Liver (tissue), 9 donors: Measurements from ENCODE around the gene SNX18. TPM values are rescaled to one million over a fixed set of nuclear protein-coding genes. Genes with fewer than 3 reads are reported as not detected.

ENCODE experiments used
- DNase-seq: peaks from one replicate; pipeline ENCODE4 v3.0.0-alpha.2; 2017; ENCODE audit warnings: low spot score
- H3K27ac ChIP-seq, 2 donors: one replicate each; pipeline ENCODE4 v1.7.0; 2013; ENCODE audit warnings: inconsistent platforms in 2 of 2, low read length in 2 of 2, control low read depth in 1 of 2, low read depth in 1 of 2, mild to moderate bottlenecking in 1 of 2
- H3K27me3 ChIP-seq, 4 donors: one replicate each; pipeline versions ENCODE4 v1.6.1 to v1.7.0; 2013; ENCODE audit warnings: low read length in 3 of 4, inconsistent platforms in 1 of 4, mild to moderate bottlenecking in 1 of 4, moderate library complexity in 1 of 4; ENCODE audit not compliant: control insufficient read depth in 4 of 4, insufficient read depth in 4 of 4
- H3K36me3 ChIP-seq, 4 donors: one replicate each; pipeline versions ENCODE4 v1.6.1 to v1.7.0; 2013; ENCODE audit warnings: low read length in 3 of 4, mild to moderate bottlenecking in 3 of 4, low read depth in 1 of 4, moderate library complexity in 1 of 4; ENCODE audit not compliant: control insufficient read depth in 4 of 4, insufficient read depth in 3 of 4
- H3K4me1 ChIP-seq, 4 donors: one replicate each; pipeline versions ENCODE4 v1.6.1 to v1.7.0; 2013; ENCODE audit warnings: low read length in 3 of 4, mild to moderate bottlenecking in 3 of 4, moderate library complexity in 1 of 4; ENCODE audit not compliant: control insufficient read depth in 4 of 4, insufficient read depth in 4 of 4
- H3K4me3 ChIP-seq, 3 donors: one replicate each; pipeline versions ENCODE4 v1.6.1 to v1.7.0; 2013; ENCODE audit warnings: low read length in 3 of 3, control low read depth in 1 of 3, low read depth in 1 of 3, mild to moderate bottlenecking in 1 of 3
- H3K9ac ChIP-seq, 2 donors: one replicate each; pipeline ENCODE4 v1.7.0; 2013; ENCODE audit warnings: low read length in 2 of 2, mild to moderate bottlenecking in 2 of 2, moderate library complexity in 2 of 2, control low read depth in 1 of 2, low read depth in 1 of 2
- H3K9me3 ChIP-seq, 4 donors: one replicate each; pipeline versions ENCODE4 v1.6.1 to v1.7.0; 2013; ENCODE audit warnings: low read length in 3 of 4; ENCODE audit not compliant: control insufficient read depth in 4 of 4
- EGR1 ChIP-seq, 2 donors: IDR thresholded peaks; 2 replicates each; pipeline ENCODE4 v1.6.1; 2016 to 2018; ENCODE audit warnings: antibody characterized with exemption in 2 of 2, low read depth in 2 of 2
- FOXA1 ChIP-seq: IDR thresholded peaks from 2 replicates; pipeline ENCODE4 v1.6.1; 2016; ENCODE audit warnings: antibody characterized with exemption
- FOXA2 ChIP-seq: IDR thresholded peaks from 2 replicates; pipeline ENCODE4 v1.6.1; 2016; ENCODE audit warnings: antibody characterized with exemption
- GABPA ChIP-seq, 2 donors: IDR thresholded peaks in 1 of 2; conservative IDR thresholded peaks in 1 of 2; 2 replicates each; pipeline ENCODE4 v1.6.1; 2016; ENCODE audit warnings: antibody characterized with exemption in 2 of 2, mild to moderate bottlenecking in 1 of 2, moderate library complexity in 1 of 2
- HNF4A ChIP-seq, 2 donors: conservative IDR thresholded peaks; 2 replicates each; pipeline ENCODE4 v1.6.1; 2016; ENCODE audit warnings: antibody characterized with exemption in 2 of 2, mild to moderate bottlenecking in 2 of 2
- HNF4G ChIP-seq: IDR thresholded peaks from 2 replicates; pipeline ENCODE4 v1.6.1; 2016; ENCODE audit warnings: antibody characterized with exemption
- JUND ChIP-seq, 2 donors: IDR thresholded peaks; 2 replicates each; pipeline ENCODE4 v1.6.1; 2016; ENCODE audit warnings: antibody characterized with exemption in 2 of 2
- NR2F2 ChIP-seq: IDR thresholded peaks from 2 replicates; pipeline ENCODE4 v1.6.1; 2016; ENCODE audit warnings: antibody characterized with exemption
- RAD21 ChIP-seq, 2 donors: IDR thresholded peaks; 2 replicates each; pipeline ENCODE4 v1.6.1; 2016; ENCODE audit warnings: antibody characterized with exemption in 2 of 2, mild to moderate bottlenecking in 2 of 2
- RXRA ChIP-seq, 2 donors: IDR thresholded peaks; 2 replicates each; pipeline ENCODE4 v1.6.1; 2017 to 2018; ENCODE audit warnings: antibody characterized with exemption in 2 of 2, mild to moderate bottlenecking in 1 of 2
- SP1 ChIP-seq: IDR thresholded peaks from 2 replicates; pipeline ENCODE4 v1.6.1; 2018; ENCODE audit warnings: antibody characterized with exemption, mild to moderate bottlenecking
- TAF1 ChIP-seq: conservative IDR thresholded peaks from 2 replicates; pipeline ENCODE4 v1.6.1; 2016; ENCODE audit warnings: antibody characterized with exemption, mild to moderate bottlenecking
- YY1 ChIP-seq: IDR thresholded peaks from 2 replicates; pipeline ENCODE4 v1.6.1; 2016; ENCODE audit warnings: antibody characterized with exemption, mild to moderate bottlenecking
- ZBTB33 ChIP-seq: IDR thresholded peaks from 2 replicates; pipeline ENCODE4 v1.6.1; 2016; ENCODE audit warnings: antibody characterized with exemption
- WGBS: extraction: QIAGEN DNeasy Blood & Tissue Kit; methylation state at CpG from one replicate; pipeline ENCODE4 v1.1.7; 2013; 5-methylcytosine and 5-hydroxymethylcytosine counted together
- polyA plus RNA-seq, 2 donors: library from polyadenylated mRNA; stranded (reverse) in 1 of 2; unstranded in 1 of 2; fragments of 200-250 nt in 1 of 2; fragments of >200 nt in 1 of 2; fragmentation: Nextera tagmentation in 1 of 2; extraction: Ambion mirVana in 1 of 2; gene quantifications; one replicate each; pipeline versions ENCODE4 v1.2.1 to v1.2.3, GENCODE V29; 2013 to 2015
- total RNA-seq, 2 donors: library from RNA; depleted of rRNA; stranded (reverse); fragments of >200 nt; gene quantifications; one replicate each; pipeline ENCODE4 v1.2.3, GENCODE V29; 2014
- TF ChIP-seq, protein P1 (sequence below): IDR thresholded peaks from 2 replicates; pipeline ENCODE4 v1.6.1; 2016; ENCODE audit warnings: antibody characterized with exemption
- TF ChIP-seq, protein P2 (sequence below): IDR thresholded peaks from 2 replicates; pipeline ENCODE4 v1.6.1; 2016; ENCODE audit warnings: antibody characterized with exemption
- TF ChIP-seq, protein P3 (sequence below): fragments of 150-350 bp; IDR thresholded peaks from 2 replicates; pipeline ENCODE4 v1.5.1; 2017; ENCODE audit warnings: improper control_type of control experiment, low read depth, low read length; ENCODE audit not compliant: missing input control
- TF ChIP-seq, protein P4 (sequence below): IDR thresholded peaks from 2 replicates; pipeline ENCODE4 v1.6.1; 2016; ENCODE audit warnings: antibody characterized with exemption, mild to moderate bottlenecking
- donor health status: healthy.
- donor health status: healthy.
- donor health status: healthy.
- donor health status: healthy.
- donor health status: healthy.

SNX18 gene
- total and polyA plus RNA-seq, 4 donors: 4.9 to 32.5 (median 12.6) TPM

GRCh38 chr5:54573812-54574489, 56.4 kb downstream of the SNX18 start:
- Histone ChIP-seq H3K4me1 (no peaks in the 10 kb centered on the region), H3K36me3 (no peaks in the 10 kb centered on the region), H3K4me3 (no peak overlapping the region), H3K27ac (no peak overlapping the region), H3K9ac (no peak overlapping the region), H3K9me3 (no peaks in the 10 kb centered on the region), H3K27me3 (no peaks in the 10 kb centered on the region)
- WGBS: 80% methylated on average over 4 of the region's 4 CpGs
- no peak for DNase-seq
- TF ChIP-seq JUND (IDR thresholded peaks at IDR 0.05) (no peak), SP1 (no peak), RXRA (IDR thresholded peaks at IDR 0.05) (no peak), FOXA2 (no peak), RAD21 (IDR thresholded peaks at IDR 0.05) (no peak), HNF4A (conservative IDR thresholded peaks at IDR 0.05) (no peak), TAF1 (no peak), HNF4G (no peak), YY1 (no peak), ZBTB33 (no peak), GABPA (IDR thresholded peaks at IDR 0.05 in 1 of 2, conservative IDR thresholded peaks at IDR 0.05 in 1 of 2) (no peak), EGR1 (IDR thresholded peaks at IDR 0.05; ENCODE audit: low read depth in 2 of 2) (no peak), NR2F2 (no peak), FOXA1 (no peak)
- TF ChIP-seq, protein P1, sequence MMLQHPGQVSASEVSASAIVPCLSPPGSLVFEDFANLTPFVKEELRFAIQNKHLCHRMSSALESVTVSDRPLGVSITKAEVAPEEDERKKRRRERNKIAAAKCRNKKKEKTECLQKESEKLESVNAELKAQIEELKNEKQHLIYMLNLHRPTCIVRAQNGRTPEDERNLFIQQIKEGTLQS: no peak
- TF ChIP-seq, protein P2, sequence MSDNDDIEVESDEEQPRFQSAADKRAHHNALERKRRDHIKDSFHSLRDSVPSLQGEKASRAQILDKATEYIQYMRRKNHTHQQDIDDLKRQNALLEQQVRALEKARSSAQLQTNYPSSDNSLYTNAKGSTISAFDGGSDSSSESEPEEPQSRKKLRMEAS: no peak
- TF ChIP-seq, protein P3, sequence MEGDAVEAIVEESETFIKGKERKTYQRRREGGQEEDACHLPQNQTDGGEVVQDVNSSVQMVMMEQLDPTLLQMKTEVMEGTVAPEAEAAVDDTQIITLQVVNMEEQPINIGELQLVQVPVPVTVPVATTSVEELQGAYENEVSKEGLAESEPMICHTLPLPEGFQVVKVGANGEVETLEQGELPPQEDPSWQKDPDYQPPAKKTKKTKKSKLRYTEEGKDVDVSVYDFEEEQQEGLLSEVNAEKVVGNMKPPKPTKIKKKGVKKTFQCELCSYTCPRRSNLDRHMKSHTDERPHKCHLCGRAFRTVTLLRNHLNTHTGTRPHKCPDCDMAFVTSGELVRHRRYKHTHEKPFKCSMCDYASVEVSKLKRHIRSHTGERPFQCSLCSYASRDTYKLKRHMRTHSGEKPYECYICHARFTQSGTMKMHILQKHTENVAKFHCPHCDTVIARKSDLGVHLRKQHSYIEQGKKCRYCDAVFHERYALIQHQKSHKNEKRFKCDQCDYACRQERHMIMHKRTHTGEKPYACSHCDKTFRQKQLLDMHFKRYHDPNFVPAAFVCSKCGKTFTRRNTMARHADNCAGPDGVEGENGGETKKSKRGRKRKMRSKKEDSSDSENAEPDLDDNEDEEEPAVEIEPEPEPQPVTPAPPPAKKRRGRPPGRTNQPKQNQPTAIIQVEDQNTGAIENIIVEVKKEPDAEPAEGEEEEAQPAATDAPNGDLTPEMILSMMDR: no peak
- TF ChIP-seq, protein P4, sequence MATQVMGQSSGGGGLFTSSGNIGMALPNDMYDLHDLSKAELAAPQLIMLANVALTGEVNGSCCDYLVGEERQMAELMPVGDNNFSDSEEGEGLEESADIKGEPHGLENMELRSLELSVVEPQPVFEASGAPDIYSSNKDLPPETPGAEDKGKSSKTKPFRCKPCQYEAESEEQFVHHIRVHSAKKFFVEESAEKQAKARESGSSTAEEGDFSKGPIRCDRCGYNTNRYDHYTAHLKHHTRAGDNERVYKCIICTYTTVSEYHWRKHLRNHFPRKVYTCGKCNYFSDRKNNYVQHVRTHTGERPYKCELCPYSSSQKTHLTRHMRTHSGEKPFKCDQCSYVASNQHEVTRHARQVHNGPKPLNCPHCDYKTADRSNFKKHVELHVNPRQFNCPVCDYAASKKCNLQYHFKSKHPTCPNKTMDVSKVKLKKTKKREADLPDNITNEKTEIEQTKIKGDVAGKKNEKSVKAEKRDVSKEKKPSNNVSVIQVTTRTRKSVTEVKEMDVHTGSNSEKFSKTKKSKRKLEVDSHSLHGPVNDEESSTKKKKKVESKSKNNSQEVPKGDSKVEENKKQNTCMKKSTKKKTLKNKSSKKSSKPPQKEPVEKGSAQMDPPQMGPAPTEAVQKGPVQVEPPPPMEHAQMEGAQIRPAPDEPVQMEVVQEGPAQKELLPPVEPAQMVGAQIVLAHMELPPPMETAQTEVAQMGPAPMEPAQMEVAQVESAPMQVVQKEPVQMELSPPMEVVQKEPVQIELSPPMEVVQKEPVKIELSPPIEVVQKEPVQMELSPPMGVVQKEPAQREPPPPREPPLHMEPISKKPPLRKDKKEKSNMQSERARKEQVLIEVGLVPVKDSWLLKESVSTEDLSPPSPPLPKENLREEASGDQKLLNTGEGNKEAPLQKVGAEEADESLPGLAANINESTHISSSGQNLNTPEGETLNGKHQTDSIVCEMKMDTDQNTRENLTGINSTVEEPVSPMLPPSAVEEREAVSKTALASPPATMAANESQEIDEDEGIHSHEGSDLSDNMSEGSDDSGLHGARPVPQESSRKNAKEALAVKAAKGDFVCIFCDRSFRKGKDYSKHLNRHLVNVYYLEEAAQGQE: no peak
